Superior temporal gyrus (tissue), 1 donor: ENCODE data around the gene TNIK.
"Not testable (repeated sequence)": the region's sequence is repeated elsewhere in the genome, so short reads cannot be mapped to it uniquely, and the experiment has no call there.

Source experiments
- DNase-seq: peaks from one replicate; pipeline ENCODE4 v3.0.0-alpha.2; 2016; ENCODE audit errors: extremely low spot score

Gene TNIK

GRCh38 chr3:171469376-171469775 is 9.2 kb upstream of the TNIK start:
- no peak for DNase-seq

DNA sequence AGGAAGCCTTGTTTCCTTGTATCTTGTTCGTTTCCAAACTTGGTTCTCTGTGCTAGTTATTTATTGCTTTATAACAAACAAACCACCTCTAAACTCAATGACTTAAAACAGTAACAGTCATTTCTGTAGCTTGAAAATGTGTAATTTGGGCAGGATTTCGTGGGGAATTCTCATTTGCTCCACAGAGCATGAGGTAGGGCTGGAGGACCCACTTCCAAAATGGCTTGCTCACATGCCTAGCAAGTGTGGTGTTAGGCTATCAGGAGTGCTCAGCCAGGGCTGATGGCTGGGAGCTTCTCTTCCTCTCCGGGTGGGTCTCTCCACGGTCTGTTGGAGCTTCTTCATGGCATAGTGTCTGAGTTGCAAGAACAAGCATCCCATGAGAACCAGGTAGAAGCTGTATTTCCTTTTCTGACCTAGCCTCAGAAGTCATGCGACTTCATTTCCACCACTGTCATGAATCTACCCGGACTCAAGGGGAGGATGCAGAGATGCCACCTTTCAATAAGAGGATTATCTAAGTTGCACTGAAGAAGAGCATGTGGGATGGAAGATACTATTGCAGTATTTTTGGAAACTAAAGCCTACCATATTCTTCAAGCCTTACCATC is 8.2 kb upstream of the TNIK start:
- DNase-seq, result no peak

- no peak for DNase-seq
These were observed 5.6 kb upstream of the TNIK start for GRCh38 chr3:171465763-171466162.

DNA sequence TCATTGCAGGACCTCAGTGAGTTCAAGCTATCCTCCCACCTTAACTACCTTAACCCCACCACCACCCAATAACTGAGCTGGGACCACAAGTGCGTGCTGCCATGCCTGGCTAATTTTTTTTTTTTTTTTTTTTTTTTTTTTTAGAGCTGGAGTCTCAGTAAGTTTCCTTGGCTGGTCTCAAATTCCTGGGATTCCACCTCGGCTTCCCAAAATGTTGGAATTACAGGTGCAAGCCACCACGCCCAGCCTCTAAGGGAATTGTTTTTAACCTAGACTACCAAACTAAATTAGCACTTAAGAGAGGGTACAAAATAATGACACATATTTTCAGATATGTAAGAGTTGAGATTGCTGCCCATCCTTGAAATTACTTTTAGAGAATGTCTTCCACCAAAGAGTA is 4.3 kb upstream of the TNIK start:
- no peak for DNase-seq

GRCh38 chr3:171462224-171462623 is 2.0 kb upstream of the TNIK start:
- DNase-seq, result no peak

GRCh38 chr3:171461525-171461917 is 1.3 kb upstream of the TNIK start:
- DNase-seq, result no peak

DNA sequence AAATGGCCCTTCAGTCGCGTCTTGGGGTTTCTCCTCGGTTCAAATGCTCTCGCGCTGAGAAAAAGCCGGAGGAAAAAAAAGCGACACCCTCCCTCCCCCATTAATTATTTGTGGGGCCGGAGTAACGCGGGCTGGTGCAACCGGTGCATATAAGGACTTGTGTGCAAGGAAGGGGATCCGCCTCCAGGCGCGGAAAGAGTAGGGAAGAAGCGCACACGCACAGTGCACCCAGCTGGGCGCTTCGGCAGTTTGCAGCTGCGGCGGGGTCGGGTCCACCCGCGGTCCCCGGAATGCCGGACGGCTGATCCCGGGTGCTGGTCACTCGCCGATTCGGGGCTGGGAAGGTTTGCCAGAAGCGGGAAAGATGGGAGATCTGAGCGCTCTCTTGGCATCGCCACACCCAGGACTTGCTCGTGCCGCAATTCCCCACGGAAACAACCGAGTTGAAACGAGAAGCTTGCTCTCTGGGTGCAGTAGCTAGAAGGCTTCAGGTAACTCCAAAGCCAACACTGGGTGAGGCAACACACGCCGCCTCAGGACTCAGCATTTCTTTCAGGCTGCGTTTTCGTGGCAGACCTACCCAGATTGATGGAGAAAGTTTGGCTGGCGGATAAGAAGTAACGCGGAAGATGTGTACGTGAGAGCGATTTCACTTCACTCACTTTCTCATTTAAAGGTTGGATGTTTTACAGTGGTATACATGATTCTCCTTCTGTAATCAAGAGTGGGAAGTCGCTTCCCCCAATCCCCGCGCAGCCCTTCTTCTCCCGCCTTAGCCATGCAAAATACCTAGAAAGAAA is 720 bp upstream of the TNIK start:
- DNase-seq, result peak; percentile 67

DNA sequence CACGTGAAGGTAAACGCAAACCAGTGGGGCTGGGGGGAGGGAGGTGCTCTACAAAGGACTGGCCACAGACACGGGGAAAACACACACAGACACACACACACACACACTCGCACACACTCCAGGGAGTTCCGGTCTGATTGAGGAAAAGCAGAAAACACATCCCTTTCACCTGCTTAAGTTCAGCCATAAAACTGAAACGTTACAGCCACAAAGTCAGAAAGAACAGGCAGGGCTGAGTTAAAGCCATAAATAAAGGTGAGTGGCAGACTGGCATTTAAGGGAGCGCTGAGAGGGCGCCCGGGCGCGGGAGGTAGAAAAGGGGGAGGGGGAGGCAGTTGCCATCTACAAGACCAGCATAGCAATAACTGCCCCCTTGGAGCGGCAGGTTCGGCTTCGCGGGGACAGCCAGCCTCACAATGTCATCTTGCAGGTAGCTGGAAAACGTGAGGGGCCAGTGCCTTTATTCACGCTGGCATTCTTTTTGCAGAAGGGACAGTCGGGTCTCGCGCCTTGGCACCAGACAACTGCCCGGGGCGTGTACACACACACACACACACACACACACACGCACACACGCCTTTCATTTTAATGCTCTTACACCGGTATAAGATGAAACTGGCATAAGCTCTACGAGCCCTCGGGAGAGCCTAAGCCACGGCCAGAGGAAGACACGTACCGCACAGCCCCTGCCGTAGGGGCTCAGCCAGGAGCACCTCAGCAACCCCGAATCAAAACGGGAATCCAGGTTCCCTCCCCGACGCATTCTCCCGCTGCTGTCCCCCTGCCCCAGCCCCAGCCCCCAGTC is 866 bp downstream of the TNIK start:
- DNase-seq, result no peak

DNA sequence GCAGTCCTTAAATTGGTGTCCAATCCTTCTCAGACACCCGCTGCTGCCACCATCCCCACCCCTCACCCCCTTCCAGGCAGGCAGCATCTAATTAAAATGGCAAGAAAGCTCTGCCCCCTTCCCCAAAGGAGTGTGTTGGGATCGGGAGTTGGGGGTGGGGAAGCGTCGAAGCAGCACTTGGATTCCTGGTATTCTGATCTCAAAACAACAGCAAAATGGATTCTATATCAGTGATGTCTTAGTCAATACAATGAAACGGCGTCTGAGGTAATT is 1.4 kb downstream of the TNIK start:
- DNase-seq, result no peak

GRCh38 chr3:171458071-171458863 is 1.9 kb downstream of the TNIK start:
- DNase-seq, result peak; percentile 59

- DNase-seq, result no peak
These were observed 2.6 kb downstream of the TNIK start for GRCh38 chr3:171457607-171458061.

DNA sequence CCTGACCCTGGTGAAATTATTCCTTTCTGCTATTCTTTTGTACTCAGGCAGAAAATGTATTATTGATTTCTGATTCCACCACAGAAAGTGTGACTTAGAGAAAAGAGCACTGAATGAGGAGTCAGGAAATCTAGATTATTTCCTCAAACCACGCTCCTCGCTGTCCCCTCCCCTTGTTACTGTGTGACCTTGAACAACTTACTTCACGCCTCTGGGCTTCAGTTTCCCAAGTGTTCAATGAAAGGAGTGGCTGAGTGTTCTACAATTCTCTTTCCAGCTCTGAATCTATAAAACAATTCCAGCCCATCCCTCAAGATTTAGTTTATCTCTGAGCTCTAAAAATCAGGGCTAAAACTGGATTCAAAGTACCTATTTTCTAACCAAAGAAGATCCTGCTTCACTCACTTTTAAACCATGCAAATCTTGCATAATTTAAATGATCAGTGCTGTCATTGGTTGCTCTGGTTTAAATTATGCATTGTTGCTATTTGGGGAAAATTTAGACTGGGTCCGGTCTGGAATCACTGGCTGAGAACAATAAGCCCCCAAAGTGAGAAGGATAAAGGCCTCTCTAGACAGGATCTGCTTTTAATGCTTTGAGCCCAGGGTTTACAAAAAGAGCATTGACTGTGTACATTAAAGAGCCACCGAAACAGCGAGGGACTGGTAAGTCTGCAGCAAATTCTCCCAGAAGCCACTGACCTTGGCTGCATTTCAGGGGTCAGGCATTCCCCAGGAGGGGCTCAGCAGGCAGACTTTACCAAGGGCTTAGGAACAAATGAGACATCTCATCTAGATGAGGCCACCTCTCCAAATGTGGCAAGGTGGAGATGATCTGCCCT is 3.2 kb downstream of the TNIK start:
- no peak for DNase-seq

DNA sequence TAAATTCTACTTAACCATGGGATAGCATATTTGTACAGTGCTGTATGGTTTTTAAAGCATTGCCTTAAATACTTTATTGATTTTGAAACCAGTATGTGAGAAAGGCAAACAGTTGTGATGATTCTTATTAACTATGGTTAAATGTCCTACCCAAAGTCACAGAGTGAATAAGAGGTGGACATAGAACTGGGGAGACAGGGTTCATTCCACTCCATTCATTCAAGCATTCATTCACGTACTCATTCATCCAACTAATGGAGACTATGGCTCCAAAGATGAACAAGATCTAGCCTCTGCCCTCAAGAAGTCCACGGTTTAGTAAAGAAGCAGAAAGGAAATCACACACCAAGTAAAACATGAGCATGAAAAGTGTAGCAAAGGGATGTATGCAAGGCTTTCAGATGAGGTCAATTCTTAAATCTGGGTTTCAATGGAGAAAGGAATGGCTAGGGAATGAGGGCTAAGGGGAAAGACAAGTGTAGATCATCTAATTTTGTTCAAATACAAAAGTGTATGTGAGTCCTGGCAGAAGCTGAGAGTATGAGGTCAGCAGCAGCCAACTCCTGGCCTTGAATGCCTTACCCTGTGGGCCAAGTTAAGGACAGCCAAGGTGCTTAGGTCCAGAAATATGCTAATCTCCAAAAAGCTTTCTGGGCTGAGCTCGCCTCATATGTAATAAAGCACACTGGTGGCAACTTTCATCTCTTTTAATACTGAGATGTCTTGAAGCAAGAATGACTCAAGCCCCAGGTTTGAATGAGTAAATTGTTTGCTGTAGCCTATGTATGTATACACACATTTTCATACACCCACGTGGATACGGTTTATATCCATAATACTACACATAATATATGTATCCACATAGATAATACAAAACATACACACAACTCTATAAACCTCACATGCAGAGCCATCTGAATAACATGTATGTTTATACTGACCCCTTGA is 4.3 kb downstream of the TNIK start:
- DNase-seq, result no peak

- DNase-seq, result no peak
These were observed 6.2 kb downstream of the TNIK start for GRCh38 chr3:171454041-171454440.

- no peak for DNase-seq
These were observed 6.9 kb downstream of the TNIK start for GRCh38 chr3:171453180-171453886.

- no peak for DNase-seq
These were observed 7.9 kb downstream of the TNIK start for GRCh38 chr3:171452328-171452727.

- no peak for DNase-seq
These were observed 8.3 kb downstream of the TNIK start for GRCh38 chr3:171451915-171452314.

DNA sequence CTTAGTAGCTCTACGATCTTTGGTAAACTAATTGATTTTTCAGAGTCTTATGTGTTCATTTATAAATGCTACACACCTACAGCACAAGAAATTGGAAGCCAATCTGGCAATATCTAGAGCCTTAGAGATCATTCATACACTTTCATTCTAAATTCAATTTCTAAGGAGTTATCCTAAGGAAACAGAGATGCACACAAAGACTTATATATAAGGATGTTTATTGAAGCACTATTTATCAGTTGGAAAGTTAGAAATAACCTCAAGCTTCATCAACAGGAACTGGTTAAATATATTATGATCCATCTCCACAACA is 12.7 kb downstream of the TNIK start:
- DNase-seq, result not testable (repeated sequence)

GRCh38 chr3:171446801-171447578 is 13.2 kb downstream of the TNIK start:
- DNase-seq, result no peak
